ENCODE results near the gene IKZF1. TPM values are rescaled to one million over a fixed set of nuclear protein-coding genes. Genes with fewer than 3 reads are reported as not detected.

The IKZF1 gene
- total RNA-seq, 1 donor from 2014 or later: 15.2 TPM

DNA sequence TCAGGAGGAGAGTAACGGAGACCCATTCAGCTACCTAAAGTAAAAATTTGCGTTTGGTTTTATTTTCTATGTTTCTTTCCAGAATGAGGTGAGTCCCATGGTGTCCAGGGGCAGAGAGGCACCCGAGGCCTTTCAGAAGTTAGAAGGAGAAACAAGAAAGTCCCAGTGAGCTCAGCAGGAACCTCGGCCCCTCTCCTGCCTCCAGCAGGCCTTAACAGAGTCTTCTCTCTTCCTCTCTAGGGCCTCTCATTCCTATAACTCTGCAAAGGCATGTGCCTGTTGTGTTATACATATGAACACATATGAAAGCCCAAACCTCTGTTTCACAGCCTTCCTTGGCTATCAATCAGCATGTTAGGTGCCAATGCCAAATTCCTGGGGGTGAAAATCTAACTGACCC lies 20.8 kb upstream of the IKZF1 start:
- no peak for DNase-seq (ENCODE audit: low spot score)

DNA sequence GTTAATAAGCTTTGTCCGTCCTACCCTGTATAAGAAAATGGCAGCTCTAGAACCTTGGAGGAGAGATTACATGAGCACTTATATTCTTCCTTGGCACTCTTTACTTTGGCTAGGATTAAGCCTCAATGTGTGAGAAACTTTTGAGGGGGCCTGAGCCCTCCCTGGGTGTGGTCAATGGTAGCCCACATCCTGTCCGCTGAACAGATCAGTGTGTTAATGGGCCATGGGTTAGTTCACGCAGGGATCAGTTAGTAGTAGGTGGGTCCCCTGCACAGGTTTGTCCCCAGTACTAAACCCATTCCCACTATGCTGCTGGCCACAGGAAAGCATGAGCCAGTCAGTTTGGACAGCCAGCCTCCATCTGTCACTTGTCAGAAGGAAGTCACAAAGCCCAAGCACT lies 20.2 kb upstream of the IKZF1 start:
- DNase-seq (ENCODE audit: low spot score): no peak

DNA sequence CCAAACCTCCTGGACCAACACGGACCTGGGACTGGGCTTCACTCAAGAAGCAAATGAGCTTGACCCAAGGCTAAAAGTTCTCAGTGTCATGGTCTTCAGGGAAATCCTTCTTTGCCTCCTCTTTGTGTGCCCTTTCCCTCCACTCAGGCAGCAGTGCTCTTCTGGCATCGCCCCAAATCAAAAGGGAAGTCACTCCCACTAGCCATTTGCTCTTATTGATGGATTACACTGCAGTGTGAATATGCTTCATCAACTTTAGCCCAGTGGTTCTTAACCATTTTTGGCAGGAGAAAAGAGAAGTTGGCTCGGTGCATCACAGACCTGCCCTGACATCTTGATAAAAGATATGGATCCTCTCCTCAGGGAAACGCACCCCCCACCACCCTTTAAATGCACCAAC lies 19.2 kb upstream of the IKZF1 start:
- no peak for DNase-seq (ENCODE audit: low spot score)

- DNase-seq (ENCODE audit: low spot score): no peak
These were observed 17.4 kb upstream of the IKZF1 start for GRCh38 chr7:50287129-50287528.

DNA sequence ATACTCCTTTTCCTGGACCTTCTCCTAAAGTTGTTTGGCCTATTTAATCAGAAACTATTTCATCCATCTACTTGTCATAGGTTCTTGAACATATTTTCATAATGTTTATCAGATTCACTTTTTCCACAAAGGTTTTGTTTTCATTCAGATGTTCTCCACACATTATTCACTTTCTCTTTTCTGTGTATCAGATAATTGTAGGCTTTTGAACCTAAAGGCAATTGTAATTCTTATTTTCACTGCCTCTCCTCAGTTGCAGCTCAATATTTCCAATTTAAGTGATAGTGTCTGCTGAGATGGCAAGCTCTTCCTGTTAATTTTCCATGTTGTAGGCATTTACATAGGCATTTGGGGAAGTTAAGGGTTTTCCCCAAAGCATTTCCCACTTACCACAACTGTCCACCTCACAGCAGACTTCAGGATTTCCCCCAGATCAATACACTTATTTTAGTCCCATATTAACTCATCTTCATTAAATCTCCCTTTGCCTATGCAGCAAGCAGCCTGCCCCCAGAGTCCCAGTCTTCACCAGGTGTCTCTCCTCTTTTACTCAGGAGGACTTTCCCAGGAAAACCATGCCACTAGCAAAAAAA lies 12.3 kb upstream of the IKZF1 start:
- no peak for DNase-seq (ENCODE audit: low spot score)

- DNase-seq (ENCODE audit: low spot score): no peak
These were observed 11.8 kb upstream of the IKZF1 start for GRCh38 chr7:50292763-50293162.

GRCh38 chr7:50293509-50294179 lies 10.9 kb upstream of the IKZF1 start:
- DNase-seq (ENCODE audit: low spot score): no peak

DNA sequence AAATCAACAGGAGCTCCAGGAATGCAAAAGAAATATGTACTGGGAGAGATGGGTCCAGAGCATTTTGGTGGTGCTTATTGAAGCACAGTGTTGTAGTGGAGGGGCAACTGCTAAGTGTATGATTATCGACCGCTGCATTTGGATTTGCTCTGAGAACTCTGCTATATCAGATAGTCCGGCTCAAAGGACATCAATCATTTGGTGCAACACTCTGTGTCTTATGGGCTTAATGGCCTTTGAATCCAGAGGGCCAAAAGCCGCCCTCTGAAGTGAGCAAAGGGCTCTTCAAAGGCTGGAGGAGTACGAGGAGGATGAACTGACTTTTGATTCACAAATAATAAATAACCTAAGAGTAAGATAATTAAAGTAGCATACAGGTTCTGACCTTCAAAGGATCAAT lies 9.4 kb upstream of the IKZF1 start:
- no peak for DNase-seq (ENCODE audit: low spot score)

GRCh38 chr7:50296799-50297198 lies 7.7 kb upstream of the IKZF1 start:
- no peak for DNase-seq (ENCODE audit: low spot score)

DNA sequence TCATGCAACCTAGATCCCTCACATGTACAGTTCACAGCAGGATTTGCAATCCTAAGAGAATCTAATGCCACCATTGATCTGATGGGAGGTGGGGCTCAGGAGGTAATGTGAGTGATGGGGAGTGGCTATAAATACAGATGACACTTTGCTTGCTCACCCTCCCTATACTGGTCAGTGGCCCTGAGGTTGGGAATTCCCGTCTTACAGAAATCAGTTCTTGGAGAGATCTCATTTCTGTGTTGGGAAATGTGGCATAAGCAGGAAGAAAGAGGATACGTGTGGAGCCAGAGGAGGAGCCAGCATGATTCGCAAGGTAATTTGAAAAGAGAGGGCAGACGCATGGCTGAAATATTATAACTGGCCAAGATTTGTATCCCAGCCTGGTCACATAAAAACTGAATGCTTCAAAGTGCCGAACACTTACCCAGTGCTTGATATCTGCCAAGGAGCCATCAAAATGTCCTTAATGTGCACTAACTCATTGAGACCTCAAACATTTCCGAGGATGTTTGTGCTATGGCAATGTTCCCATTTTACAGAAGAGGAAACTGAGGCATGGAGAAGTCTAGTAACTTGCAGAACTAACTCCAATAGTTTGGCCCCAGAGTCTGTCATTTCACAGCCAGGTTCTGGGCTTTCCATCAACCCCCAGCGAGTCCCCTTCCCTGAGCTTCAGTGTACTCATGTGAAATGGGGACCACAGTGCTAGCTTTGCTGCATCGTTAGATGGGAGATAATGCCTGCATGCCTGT lies 5.5 kb upstream of the IKZF1 start:
- DNase-seq (ENCODE audit: low spot score): no peak

DNA sequence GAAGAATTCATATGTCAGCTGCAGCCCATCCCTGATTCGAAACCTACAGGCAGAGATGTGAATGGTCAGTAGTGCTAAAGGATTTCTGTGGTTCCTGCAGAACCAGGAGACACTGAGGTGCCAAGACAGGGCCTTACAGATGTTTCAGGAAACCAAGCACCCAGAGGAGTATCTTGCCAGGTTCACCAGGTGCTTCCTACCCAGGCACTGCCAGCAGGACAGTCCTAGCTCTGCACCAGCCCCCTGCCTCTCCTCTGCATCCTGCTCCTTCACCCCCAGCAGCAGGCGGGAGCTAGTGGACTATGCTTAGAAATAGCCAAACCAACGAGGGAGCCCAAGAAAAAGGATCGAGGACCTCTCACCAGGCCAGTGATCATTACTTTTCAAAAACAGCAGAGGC lies 4.2 kb upstream of the IKZF1 start:
- no peak for DNase-seq (ENCODE audit: low spot score)

DNA sequence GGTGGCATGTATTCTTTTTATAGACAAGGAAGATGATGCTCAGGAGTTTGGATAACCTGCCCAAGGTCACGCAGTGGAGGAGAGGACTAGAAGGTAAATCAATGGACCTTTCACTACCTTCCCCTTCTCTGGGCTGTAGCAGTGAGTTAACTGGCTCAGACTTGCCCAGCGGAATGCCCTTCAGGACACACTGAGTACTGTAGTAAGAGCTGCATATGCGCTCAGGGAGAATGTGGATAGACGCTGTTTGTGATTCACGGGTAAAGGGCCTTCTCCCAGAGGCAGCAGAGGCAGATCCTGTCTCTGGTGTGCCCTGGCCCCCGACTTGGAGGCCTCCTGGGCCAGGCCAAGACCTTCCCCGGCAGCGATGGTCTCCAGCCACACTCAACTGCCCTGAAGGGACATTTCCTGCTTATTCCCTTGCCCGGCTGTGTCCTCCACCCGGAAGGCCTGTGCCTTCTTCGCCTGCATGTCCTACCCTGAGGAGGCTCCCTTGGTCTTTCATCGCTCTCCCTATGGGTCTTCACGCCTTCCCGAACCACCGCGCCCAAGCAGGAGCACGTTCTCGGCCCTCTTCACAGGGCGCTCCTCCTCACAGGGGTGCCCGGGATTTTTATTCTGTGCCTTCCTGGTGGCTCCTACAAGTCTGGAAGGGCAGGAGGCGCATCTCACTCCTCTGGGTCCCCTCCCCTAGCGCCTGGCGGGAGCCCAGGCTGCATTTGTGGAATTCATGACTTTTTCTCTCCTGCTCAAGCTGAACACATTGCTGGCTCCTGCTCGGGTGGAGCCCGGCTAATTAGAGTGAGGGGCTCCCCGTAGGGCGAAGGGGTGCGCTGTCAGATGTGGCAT lies 1.8 kb upstream of the IKZF1 start:
- no peak for DNase-seq (ENCODE audit: low spot score)

- no peak for DNase-seq (ENCODE audit: low spot score)
These were observed 984 bp upstream of the IKZF1 start for GRCh38 chr7:50303335-50304128.

DNA sequence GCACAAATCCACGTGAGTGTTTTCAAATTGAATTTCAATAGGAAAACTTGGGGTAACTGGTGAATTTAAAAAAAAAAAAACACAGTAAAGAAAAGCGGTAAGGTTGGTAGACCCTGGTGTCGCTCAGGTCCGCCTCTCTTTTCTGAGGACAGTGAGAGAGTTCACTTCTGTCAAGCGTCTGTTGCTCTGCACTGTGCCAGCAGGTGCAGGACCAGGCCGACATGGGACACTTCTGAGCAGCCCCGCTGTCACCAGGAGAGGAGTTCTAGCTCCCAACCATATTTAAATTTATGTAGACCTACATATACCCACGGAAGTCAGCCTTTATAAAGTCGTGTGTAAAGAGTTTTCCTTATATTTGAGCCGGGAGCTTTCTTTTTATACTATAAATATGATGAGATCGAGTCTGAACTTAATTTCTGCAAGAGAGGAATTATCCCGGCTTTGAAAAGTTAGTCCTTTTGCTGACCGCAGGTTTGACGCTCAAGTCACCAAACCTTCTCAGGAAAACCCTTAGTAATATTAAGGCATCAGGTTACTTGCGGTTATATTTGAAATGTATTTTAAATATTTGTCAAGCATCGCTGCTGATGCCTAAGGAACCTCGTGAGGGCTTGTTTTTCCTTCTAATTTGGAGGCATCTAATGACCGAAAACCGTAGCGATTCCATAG lies 531 bp downstream of the IKZF1 start:
- DNase-seq (ENCODE audit: low spot score): no peak

DNA sequence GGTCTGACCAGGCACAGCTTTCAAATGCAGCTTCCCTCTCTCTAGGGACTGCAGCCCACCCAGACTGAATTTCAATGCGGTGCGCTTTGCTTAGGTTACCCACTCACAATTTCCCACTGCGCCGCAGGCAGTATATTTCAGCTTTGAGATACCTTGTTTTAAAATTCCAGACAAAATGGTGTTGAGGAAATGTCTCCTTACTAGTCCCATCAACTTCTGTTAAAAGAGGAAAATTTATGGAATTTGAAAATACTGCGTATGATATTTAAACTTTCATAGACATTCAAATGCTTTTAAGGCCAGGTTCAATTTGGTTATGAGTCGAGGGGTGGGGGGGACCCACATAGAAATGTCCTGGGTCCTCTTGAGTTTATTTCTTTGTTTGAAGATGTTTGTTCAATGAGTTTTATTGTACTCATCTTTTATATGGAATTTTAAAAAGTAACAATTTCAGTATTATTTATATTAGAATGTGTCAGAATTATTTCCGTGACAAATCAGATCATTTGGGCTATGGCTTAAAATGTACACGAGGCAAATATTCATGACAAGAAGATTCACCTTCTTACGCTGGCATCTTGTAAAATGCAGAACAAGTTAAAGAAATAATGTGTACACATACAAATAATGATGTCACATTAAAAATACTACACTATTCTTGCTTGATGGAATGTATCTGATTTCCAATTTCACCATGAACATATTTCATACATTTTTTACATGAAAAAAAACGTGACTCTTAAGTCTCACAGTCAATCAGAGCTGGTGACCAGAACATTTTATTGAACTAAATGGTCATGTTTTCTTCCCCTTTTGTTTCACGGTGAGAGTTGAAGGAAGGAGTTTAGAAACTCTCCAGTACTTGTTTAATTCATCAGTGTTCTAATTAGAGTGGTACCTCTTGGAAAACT lies 1.3 kb downstream of the IKZF1 start:
- no peak for DNase-seq (ENCODE audit: low spot score)

- no peak for DNase-seq (ENCODE audit: low spot score)
These were observed 2.2 kb downstream of the IKZF1 start for GRCh38 chr7:50306494-50307367.

DNA sequence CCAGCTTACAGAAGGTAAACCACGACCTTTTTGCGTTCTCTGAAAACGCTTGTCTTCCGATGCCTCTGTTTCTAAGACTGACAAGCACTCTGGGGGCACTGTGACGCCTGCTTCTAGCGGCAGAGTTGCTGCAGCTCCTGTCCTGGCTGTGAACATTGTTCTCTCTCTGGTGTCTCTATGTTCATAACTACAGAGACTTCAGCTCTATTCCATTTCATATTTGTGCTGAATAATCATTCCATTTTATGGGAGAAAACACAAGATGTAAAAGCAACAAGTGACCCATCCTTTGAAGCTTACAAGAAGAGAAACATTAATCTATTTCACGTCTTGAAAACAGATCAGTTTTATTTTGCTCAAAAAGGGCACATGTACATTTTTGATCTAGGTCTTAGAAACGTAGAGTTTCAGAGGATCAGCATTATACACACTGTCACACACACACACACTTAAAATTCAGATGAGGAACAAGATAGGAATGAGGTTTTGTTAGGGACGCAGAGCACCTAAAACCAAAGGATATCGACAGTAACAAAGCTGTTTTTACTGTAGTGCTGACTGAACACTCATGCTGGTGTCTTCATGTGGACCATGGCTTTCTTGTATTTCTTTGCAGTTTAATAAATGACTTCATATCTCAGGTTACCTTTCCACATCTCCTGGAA lies 3.0 kb downstream of the IKZF1 start:
- no peak for DNase-seq (ENCODE audit: low spot score)

- no peak for DNase-seq (ENCODE audit: low spot score)
These were observed 3.7 kb downstream of the IKZF1 start for GRCh38 chr7:50308203-50308531.

Measured in ureter (tissue), 1 donor.